Suppressor macrophage treated with lipopolysaccharide for 1 hour (primary cell): ENCODE measurements around the gene ASPHD2.
A peak's percentile ranks its signal among the peaks of the same experiment; 100 is the strongest.
"Not testable (repeated sequence)": the region's sequence is repeated elsewhere in the genome, so short reads cannot be mapped to it uniquely, and the experiment has no call there.

Experiments
- DNase-seq, 3 donors: peaks; one replicate each; pipeline ENCODE4 v3.0.0-alpha.2; 2020 to 2022

The ASPHD2 gene

GRCh38 chr22:26428515-26429457 is at the start of gene ASPHD2:
Gene ASPHD2 (plus strand): TSS chr22:26429260. CDS start chr22:26433616, 4,356 bp downstream.
- peak; percentile 79 to 86 (median 82) for DNase-seq

- no peak for DNase-seq
Measured at GRCh38 chr22:26380072-26380830, 48.8 kb upstream of the ASPHD2 start.

- DNase-seq = no peak
Measured at GRCh38 chr22:26382782-26383181, 46.3 kb upstream of the ASPHD2 start.

- DNase-seq = no peak
Measured at GRCh38 chr22:26383968-26384556, 45.0 kb upstream of the ASPHD2 start.

- DNase-seq = no peak
Measured at GRCh38 chr22:26385164-26385563, 43.9 kb upstream of the ASPHD2 start.

GRCh38 chr22:26389125-26389524 is 39.9 kb upstream of the ASPHD2 start:
- DNase-seq = no peak

GRCh38 chr22:26391091-26391490 is 38.0 kb upstream of the ASPHD2 start:
- DNase-seq = no peak

GRCh38 chr22:26391623-26392022 is 37.4 kb upstream of the ASPHD2 start:
- no peak for DNase-seq

GRCh38 chr22:26393929-26394328 is 35.1 kb upstream of the ASPHD2 start:
- DNase-seq = no peak

- no peak for DNase-seq
Measured at GRCh38 chr22:26394777-26395176, 34.3 kb upstream of the ASPHD2 start.

- no peak for DNase-seq
Measured at GRCh38 chr22:26395926-26396325, 33.1 kb upstream of the ASPHD2 start.

- DNase-seq = peak; percentile 85 to 87 (median 85)
Measured at GRCh38 chr22:26398741-26399153, 30.3 kb upstream of the ASPHD2 start.

- DNase-seq = no peak
Measured at GRCh38 chr22:26399289-26399688, 29.8 kb upstream of the ASPHD2 start.

GRCh38 chr22:26401726-26402125 is 27.3 kb upstream of the ASPHD2 start:
- no peak for DNase-seq

- peak; percentile 64 to 79 (median 78) for DNase-seq
Measured at GRCh38 chr22:26404851-26405421, 24.1 kb upstream of the ASPHD2 start.

GRCh38 chr22:26406118-26406517 is 22.9 kb upstream of the ASPHD2 start:
- no peak for DNase-seq

GRCh38 chr22:26408562-26409220 is 20.4 kb upstream of the ASPHD2 start:
- DNase-seq = not testable (repeated sequence)

- peak; percentile 34 to 54 (median 39) for DNase-seq
Measured at GRCh38 chr22:26409719-26410335, 19.2 kb upstream of the ASPHD2 start.

GRCh38 chr22:26410386-26410785 is 18.7 kb upstream of the ASPHD2 start:
- DNase-seq = no peak

- no peak for DNase-seq
Measured at GRCh38 chr22:26414347-26414746, 14.7 kb upstream of the ASPHD2 start.

- no peak for DNase-seq
Measured at GRCh38 chr22:26416256-26416655, 12.8 kb upstream of the ASPHD2 start.
